T47D (cell line): Measurements from ENCODE around the gene PRAF2.

Experiments used
- DNase-seq, 2 experiments: peaks; one replicate each; pipeline versions ENCODE4 v3.0.0 to v3.0.0-alpha.2; 2011 to 2012; ENCODE audit warnings: low read depth in 1 of 2, low spot score in 1 of 2
- JUND ChIP-seq: IDR thresholded peaks from 2 replicates; pipeline ENCODE4 v1.6.1; 2012; ENCODE audit warnings: low read depth
- in situ Hi-C: cut with HindIII; loops from 2 replicates; pipeline ENCODE4 v1.10.0; 2016; ENCODE audit warnings: low sequenced_read_pairs, low pct_unique_long_range_greater_than_20kb

Gene PRAF2

GRCh38 chrX:49067285-49068120 lies 6.3 kb downstream of the PRAF2 start:
- in situ Hi-C loops: no loop called here
- DNase-seq: no peak
- no peak for TF ChIP-seq JUND

- DNase-seq: no peak
- TF ChIP-seq JUND: no peak
- in situ Hi-C loops: no loop called here
Observed at GRCh38 chrX:49066690-49067089, 7.1 kb downstream of the PRAF2 start.

GRCh38 chrX:49066278-49066677 lies 7.5 kb downstream of the PRAF2 start:
- DNase-seq: no peak
- no peak for TF ChIP-seq JUND
- in situ Hi-C loops: no loop called here

- DNase-seq: no peak
- TF ChIP-seq JUND: no peak
- in situ Hi-C loops: no loop called here
Observed at GRCh38 chrX:49064735-49065134, 9.1 kb downstream of the PRAF2 start.

GRCh38 chrX:49064303-49064702 lies 9.5 kb downstream of the PRAF2 start:
- in situ Hi-C loops: no loop called here
- no peak for DNase-seq
- no peak for TF ChIP-seq JUND

GRCh38 chrX:49063715-49064114 lies 10.1 kb downstream of the PRAF2 start:
- DNase-seq: no peak
- in situ Hi-C loops: no loop called here
- TF ChIP-seq JUND: no peak

- no peak for TF ChIP-seq JUND
- in situ Hi-C loops: no loop called here
- no peak for DNase-seq
Observed at GRCh38 chrX:49061916-49062315, 11.9 kb downstream of the PRAF2 start.

GRCh38 chrX:49061490-49061889 lies 12.3 kb downstream of the PRAF2 start:
- no peak for DNase-seq
- in situ Hi-C loops: no loop called here
- TF ChIP-seq JUND: no peak

- no peak for DNase-seq
Observed at GRCh38 chrX:49060914-49061313, 12.9 kb downstream of the PRAF2 start.

GRCh38 chrX:49059681-49060085 lies 14.1 kb downstream of the PRAF2 start:
- no peak for TF ChIP-seq JUND
- peak; percentile 61 to 62 for DNase-seq
- in situ Hi-C loops: no loop called here

More at GRCh38 chrX:49060914-49061313, 12.9 kb downstream of the PRAF2 start:
- in situ Hi-C loops: no loop called here
- no peak for TF ChIP-seq JUND

- no peak for TF ChIP-seq JUND
- no peak for DNase-seq
- in situ Hi-C loops: no loop called here
Observed at GRCh38 chrX:49059201-49059600, 14.6 kb downstream of the PRAF2 start.

- TF ChIP-seq JUND: no peak
- peak; percentile 76 to 77 for DNase-seq
- in situ Hi-C loops: no loop called here
Observed at GRCh38 chrX:49058794-49059193, 15.0 kb downstream of the PRAF2 start, which contains the start of gene CCDC120. Gene CCDC120, plus strand, starts transcription at chrX:49058999. Its CDS starts 3,043 bp downstream, at chrX:49062042.

GRCh38 chrX:49054073-49054762 lies 19.6 kb downstream of the PRAF2 start:
- DNase-seq: no peak
- in situ Hi-C loops: no loop called here
- TF ChIP-seq JUND: no peak
